NCI-H1105 (cell line): ENCODE results near the gene ST6GALNAC5.
"Not testable (repeated sequence)": the region's sequence is repeated elsewhere in the genome, so short reads cannot be mapped to it uniquely, and the experiment has no call there.

Experiments
- DNase-seq: peaks from one replicate; lab custom pipeline; 2025; lab: John Stamatoyannopoulos, UW

Gene ST6GALNAC5

DNA sequence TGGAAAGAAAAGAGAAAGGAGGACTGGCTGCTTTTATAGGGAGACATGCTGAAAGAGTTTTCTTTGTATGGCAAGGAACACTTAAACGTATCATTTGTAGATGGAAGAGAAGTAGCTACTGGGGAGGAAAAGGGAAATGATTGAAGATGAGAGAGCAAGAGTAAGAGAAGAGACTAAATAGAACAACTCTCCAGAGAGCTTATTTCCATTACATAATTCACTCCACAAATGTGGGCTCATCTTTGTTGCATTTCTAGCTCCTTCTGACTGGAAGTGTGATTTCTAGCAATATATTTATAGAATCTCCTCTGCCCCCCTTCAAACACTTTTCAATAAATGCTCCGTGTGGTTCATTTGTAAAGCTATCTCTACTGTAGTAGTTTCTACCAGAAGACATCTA lies 71.0 kb downstream of the ST6GALNAC5 start:
- DNase-seq = no peak

DNA sequence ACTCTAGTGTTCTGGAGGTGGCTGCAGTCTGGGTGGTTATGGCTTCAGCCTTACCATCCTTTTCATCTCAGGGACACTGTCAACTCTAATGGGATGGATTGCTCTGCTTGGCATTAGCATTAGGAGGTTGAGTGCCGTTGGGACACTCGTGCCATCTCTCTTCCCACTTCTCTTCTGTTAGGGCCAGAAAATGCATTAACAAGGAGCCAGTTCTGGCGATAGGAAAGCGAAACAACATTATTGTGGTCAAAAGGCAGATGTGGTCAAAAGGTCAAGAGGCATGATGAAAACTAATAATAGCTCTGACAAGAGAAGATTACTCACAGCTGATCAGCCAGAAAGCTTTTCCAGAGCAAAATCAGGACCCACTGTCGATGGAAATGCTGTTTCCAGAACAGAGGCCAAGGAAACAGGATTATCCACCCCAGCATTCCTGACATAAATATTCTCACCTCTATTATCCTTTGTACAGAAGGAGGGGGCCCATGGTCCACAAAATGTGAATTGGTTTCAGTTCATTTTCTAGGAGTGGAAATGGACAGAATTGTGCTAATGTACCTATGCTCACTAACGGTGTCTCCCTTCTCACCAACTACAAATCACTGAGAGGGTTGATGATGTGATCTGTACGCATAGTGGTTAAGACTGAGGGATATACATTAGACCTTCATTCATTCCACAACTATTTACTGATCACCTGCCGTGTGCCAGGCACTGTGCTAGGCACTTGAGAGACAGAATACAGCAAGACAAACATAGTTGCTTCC lies 72.0 kb downstream of the ST6GALNAC5 start:
- no peak for DNase-seq

DNA sequence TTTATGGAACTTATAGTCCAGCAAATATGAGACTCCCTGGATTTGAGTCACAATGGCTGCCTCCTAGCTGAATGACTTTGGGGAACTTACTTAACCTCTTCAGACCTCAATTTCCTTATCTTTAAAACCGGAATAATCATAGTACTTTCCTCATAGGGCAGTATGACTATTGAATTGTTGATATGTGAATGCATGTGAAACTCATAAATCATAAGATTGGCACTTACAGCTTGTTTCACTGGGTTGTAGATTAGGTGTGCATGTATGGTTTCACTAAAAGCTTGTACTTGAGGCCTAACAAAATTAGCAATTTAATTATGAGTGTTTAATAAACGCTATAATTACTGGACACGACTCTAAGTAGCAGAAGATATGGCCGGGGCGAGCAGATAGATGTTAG lies 72.5 kb downstream of the ST6GALNAC5 start:
- no peak for DNase-seq

DNA sequence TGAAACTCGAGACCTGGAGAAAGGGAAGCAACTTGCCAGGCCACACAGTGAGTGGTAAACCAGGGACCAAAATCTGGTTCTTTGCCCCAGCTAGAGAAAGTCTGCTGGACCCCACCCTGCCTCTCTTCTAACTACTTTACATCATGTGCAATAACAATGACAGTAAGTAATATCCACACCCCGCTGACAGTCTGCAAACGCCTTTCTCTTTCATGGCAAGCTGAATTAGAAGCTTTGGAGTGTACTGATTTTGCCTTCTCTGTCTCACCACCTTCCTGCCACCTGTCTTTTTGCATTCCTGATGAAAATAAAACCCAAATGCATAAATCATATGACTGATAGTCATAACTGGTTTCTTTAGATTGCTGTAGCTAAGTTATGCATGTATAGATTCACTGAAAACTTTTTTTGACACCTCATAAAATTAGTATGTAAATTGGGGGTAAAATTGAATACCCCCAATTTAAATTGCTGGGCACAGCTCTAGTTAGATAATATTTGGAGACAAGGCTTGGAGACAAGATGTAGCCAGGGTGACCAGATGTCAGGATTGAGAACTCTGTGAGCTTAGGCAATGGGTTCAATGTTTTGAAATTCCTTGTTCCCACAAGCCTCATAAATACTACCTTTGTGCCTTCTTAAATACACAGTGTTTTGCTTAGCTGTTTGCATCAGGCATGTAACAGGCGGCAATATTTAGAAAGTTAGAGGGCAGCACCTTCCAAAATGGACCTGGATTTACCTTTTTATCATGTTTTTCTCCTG lies 73.5 kb downstream of the ST6GALNAC5 start:
- DNase-seq = no peak

DNA sequence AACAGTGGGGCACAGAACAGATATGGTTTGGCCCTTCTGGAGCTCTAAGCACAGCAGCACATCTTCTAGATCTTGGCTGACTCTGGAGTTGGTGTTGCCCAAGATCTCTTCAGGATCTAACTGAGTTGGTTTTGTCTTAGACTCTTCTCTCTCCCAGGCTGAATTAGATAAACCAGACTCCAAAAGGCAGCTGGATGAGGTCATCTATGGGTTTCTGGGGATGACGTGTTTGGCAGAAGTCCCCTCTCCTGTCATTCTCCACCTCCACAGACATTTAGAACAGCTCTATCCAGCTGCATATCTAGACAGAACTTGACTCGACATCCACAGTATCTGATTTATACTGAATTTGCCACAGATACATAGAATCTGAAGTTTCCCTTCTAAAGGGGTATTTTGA lies 75.3 kb downstream of the ST6GALNAC5 start:
- no peak for DNase-seq

DNA sequence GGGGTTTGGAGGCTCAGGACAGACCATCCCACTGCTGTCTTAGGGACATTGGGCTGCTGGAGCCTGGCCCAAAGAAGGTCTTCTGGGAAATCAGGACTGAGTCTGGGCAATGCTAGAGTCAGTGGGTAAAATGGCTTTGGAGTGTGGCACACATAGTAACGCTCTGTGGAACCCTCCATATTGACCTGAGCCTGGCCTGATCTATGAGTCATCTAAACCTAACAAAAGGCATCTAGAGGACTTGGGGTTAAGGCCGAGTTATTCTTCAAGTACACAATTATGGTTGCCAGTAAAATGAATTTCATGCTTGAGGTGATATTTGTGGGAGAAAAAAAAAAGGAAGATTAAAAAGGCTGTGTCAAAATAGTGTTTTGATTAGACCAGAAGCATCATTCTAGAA lies 77.7 kb downstream of the ST6GALNAC5 start:
- DNase-seq = no peak

DNA sequence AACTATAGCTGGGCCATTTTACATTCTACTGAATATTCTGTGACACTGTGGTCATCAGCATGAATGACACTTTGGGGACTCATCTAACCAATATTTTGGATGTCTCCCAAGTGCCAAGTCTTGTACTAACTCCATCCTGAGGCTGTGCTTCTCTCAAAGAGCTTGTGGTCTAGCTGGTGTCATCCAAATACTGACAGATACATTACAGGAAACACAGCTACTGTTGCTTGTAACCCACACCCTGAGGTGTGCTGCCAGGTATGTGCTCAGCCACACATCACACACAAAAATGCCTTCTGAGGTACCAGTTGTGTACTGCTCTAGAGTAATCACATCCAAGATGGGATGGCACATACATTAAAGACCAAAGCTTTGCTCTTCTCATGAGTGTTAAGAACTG lies 81.6 kb downstream of the ST6GALNAC5 start:
- no peak for DNase-seq

DNA sequence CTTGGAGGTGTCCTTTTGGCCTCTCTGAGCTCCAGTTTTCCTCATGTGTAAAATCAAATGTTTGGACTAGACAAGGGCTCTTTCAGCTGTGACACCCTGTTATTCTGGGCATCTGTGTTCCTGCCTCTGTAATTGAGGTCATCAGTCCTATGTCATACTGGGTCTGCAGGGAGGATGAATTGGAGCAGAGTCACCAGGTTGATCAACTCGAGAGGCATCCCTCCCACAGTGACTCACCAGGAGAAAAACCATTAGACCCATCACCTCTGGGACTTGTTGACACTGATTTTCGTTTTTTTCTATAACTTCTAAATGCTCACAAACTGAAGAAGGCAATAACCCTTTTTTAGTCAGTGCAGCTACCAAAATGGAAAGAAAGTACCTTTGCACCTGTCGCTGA lies 82.2 kb downstream of the ST6GALNAC5 start:
- DNase-seq = no peak

DNA sequence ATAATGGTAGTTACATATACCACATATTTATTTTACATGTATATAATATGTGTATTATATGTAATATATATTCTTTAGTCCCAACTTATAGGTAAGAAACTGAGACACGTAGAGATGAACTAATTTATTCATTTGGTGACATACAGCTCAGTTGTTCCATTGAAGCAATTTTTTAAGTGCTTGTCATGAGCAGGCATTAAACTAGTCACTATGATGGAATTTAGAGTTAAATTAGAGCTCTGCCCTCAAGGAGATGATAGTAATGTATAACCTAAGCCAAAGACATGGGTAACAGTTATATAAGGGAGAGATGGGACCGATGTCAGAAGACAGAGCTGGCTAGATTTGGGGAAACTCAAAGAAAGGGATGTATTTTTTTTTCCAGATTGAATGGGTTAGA lies 83.0 kb downstream of the ST6GALNAC5 start:
- no peak for DNase-seq

DNA sequence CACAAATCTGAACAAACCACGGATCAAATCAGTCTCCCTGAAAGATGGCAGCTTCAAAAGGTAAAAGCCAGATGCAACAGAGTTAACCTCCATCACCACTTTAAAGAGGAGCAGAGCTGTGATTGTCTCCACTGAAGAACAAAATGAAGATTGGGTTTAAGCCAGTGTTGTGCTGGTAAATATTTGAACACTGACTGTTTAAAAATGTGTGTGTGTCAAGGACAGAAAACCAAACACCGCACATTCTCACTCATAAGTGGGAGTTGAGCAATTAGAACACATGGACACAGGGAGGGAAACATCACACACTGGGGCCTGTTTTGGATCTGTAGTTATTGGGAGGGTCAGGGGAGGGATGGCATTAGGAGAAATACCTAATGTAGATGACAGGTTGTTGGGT lies 83.9 kb downstream of the ST6GALNAC5 start:
- DNase-seq = no peak

DNA sequence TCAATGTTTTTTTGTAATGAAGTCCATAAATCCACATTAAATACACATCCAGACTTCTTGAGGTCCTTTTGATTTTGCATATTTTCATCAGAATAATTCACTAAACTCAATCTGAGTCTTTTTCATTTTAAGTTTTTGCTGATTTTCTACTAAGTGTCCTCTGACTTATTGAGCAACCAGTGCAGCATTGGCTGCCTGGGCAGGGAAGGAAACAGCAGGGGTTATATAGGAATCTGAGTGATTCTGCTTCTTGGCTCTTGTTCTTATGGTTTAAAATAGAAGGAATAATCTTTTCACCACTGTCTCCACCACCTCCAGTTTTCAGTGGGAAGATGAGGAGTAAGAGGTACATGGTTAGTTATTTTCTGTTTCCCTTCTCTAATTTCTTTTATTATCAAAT lies 88.4 kb downstream of the ST6GALNAC5 start:
- no peak for DNase-seq

DNA sequence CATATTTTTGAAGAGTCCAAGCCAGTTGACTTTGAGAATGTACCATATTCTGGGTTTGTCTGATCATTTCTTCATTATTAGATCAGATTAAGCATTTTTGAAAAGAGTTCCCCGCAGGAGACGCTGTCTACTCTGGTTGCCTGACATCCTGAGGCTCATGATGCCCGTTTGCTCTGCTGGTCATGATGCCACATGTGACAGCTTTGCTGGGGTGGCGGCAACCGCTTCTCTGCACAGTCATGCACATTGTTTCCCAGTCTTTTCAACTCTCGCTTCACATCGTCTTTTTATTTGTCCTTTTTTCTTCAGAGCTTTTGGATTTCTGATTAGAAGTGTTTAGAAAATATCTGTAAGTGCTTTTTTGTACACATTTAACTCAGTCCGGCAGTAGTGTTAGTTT lies 90.7 kb downstream of the ST6GALNAC5 start:
- no peak for DNase-seq

DNA sequence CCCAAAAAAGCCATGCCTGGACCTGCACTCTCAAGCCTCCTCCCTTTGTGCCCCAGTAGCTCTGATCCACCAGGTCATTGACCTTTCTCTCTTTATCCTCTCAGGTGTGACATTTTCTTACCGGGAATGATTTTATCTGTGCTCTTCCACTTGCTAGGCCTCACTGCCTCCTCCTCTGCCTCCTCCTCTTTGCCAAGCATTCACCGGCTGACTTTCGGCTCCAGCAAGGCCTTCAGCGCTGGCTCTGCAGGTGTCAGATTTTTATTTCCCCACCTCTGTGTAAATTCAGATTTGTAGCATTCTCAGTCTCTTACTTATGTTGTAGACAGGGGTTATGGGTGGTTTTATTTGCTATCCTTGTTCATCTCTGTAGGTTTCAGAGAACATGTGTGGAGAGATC lies 91.5 kb downstream of the ST6GALNAC5 start:
- no peak for DNase-seq

DNA sequence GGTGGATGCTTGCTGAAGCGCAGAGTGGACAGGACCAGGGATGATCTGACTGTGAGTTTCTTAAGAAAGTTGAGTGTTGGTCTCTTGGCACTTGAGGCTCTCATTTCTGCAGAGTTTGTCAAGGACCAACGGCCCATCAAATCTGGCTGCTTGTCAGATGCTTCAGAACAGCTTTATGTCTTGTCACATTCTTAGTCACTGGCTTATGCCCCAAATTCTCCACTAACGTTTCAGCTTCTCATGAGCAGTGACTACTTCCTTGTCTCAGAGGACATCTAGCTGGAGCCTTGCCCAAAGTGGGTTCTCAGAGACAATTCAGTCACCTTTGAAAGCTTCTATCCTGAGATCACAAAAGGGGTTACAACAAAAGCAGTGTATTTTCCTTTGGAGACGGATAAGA lies 92.3 kb downstream of the ST6GALNAC5 start:
- no peak for DNase-seq

DNA sequence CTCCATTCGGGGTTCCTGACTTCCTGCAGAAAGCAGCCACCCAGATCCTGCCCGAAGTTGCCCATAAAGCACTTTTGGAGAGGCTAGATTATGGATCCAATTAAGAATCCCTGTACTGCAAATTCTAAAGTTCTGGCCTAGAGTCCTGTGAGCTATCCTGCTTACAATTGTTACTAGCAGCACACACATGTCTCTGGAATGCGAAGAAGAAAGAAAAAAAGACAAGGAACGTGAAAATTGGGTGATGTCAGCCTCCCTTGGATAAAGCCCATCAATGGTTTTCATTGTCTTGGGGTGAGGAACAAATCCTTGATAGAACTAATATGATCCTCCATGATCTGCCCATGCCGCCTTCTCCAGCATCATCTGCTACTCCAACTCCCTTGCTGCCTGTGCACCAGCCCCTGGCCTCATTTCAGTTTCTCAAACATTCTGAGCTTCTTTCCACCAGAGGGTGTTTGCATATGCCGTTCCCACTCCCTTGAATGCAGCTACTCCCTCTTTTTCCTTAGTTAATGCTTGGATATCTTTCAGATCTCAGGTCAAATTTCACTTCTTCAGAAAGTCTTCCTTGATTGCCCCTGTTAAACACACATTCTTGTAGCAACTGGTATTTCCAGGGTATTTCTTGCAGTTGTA lies 94.0 kb downstream of the ST6GALNAC5 start:
- no peak for DNase-seq

DNA sequence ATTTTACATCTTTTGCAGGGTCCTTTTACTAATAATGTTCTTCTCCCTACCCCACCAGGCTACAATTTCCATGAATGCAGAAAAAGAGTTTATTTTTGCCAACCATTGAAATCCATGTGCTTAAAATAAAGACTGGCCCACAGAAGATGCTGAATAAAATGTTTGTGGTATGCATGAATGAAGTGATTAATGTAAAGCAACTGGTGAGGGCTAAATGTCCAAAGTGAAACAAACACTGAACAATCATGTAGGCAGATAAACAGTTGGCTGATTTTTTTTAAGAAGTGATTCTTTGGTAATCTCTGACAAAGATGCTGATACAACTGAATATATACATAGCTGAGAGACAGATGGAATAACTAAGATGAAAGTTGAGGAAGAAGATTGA lies 94.5 kb downstream of the ST6GALNAC5 start:
- DNase-seq = no peak

DNA sequence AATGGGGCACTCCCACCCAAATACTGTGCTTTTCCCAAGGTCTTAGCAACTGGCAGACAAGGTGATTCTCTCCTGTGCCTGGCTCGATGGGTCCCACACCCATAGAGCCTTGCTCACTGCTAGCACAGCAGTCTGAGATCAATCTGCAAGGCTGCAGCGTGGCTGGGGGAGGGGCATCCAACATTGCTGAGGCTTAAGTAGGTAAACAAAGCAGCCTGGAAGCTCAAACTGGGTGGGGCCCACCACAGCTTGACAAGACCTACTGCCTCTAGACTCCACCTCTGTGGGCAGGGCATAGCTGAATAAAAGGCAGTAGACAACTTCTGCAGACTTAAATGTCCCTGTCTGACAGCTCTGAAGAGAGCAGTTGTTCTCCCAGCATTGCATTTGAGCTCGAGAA lies 114.0 kb downstream of the ST6GALNAC5 start:
- DNase-seq = not testable (repeated sequence)

DNA sequence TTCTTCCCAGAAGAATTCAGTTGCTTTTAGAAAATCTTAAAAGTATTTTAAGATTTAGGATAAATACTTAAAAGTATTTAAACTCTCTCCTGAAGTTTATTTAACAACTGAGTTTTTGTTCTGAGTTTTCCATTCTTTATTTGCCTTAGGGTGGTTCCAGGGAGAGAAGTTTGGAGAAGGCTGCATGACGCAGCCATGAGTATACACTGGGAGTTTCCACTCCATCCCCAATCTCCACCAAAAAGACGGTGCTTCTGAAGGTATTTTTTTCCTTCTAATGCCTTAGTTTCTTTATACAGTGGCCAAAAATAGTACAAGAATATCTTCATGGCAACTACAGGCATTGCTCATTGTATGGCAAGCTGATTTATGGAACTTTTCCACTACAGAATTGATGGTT lies 122.7 kb downstream of the ST6GALNAC5 start:
- no peak for DNase-seq

DNA sequence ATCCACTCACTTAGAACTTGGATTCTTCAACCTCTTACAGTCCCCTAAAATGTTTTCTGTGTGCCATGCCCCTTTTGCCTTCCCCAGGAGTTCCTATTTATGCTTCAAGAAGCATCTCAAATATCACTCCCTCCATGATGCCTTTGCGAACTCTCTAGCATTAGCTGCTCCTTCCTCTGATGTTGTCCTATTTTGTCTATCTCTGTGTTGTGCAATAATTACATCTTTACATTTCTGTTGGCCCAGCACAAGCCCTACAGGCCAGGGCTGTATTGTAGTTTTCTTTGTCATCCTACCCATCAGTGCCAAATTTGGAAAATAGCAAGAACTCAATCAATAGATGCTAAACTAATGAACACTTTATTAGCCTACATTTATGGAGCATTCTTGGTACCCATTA lies 125.8 kb downstream of the ST6GALNAC5 start:
- DNase-seq = no peak

DNA sequence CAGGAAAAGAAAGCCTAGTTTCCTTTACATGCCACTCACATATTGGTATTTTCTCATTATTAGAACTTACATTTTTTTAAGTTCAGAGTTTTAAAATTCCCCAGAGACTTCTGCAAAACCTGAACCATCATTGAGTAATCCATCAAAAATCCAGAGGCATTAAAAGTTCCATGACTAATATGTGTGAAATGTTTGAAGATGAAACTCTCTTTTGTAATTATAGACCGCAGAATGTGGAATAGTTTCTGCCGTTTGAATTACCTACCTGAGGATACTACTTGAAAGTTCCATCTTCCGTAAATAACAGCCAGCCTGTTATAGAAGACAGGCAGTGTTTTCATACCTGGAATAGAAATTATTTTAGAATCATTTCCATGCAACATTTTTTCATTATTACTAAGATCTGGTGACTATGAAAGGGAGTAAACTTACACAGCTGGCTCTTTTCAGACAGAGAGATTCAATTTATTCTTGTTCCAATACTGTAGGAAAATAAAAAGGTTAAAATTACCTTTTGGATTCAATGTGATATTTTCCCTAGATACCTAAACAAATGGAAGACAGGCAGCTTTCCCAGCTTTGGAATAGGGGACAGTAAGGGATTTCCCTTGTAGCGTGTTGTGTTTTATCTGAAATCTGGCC lies 131.4 kb downstream of the ST6GALNAC5 start:
- DNase-seq = no peak

DNA sequence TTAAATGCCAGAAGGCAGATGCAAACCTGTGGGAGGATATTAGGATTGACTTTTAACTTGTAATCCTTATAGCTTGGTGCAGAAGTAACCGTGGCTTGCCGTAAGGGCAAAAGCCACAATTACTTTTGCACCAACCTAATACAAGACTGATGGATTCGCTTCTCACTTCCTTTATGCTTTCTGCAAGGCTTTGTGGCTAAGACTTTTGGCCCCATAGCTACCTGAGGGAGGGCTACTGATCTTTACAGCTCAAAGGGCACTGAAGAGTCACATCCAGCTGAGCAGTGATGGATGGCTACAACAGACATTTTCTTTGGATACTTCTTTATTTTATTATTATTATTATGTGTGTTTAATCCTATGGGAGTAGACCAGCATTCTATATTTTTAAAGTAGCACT lies 140.4 kb downstream of the ST6GALNAC5 start:
- DNase-seq = no peak

DNA sequence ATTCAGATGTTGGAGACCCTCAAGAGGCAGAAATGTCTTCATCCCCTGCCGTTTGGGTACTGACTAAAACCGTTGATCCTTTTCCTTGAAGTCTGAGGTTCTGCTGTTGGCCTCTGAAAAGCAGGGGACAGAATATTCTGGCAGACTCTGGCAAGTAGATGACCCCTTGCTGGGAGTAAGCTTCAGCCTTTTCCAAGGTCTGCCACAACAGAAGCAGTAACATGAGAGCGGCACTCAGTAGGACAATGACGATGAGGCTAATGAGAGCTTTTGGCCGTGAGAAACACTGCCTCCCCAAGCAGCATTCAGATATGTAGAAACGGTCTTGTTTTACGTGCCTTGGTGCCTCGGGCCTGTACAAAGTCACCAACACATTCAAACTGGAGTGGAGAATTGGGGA lies 143.7 kb downstream of the ST6GALNAC5 start:
- DNase-seq = no peak

DNA sequence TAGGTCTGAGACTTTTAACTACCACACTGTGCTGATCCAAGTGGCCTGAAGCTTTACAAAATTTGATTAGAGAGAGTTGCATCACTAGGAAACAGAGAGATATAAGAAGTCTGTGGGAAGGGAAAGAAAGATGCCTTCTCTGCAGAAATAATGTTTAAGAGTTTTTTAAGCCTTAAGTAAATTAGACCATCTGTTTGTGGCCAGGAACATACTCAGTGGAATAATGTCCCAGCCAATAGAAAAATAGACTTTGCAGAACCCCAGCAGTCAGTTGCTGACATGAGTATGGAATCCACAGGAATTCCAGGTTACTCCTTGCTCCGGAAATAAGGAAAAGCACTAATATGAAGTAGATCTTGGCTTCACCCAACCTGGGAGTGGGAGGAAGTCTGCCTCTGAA lies 144.8 kb downstream of the ST6GALNAC5 start:
- DNase-seq = no peak
